ENCODE measurements around the gene ATP10A. TPM values are rescaled to one million over a fixed set of nuclear protein-coding genes. Genes with fewer than 3 reads are reported as not detected.

ATP10A gene
- total and polyA plus RNA-seq, 9 of the 15 experiments (the other 6 are each of a cell fraction or from before 2014, with no cell fraction given): 0.09 TPM; not detected in 8

DNA sequence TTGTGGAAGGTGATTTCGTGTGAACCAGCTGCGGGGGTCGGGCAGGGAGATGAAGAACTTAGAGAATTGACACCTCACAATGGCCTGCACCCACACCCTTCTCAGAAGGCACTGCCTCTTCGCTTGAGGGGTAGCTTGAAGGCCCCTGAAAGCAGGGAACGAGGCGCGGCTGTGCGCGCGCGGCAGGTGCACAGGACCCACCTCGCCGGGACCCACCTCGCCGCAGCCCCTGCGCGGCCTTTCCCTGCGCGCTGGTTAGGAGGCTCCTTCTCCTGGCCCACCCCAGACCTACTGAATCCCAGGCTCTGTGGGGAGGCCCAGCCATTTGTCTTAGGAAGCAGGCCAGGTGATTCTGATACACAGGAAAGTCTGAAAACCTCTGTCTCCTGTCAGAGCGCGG, 46.2 kb upstream of the ATP10A start:
- BruUV-seq (replicated peaks): no TSS peak
- 14% methylated on average over 20 of the region's 21 CpGs for WGBS (ENCODE audit: insufficient coverage, low coverage, missing lambda C conversion rate)
- Histone ChIP-seq H3K27me3 (ENCODE audit: control insufficient read depth in 2 of 2, insufficient read depth in 2 of 2, low read length in 2 of 2) (peaks cover 0 to 9% of the 10 kb centered on the region in 2 experiments; a peak in 1 of 5 replicates), H2AFZ (ENCODE audit: low read depth, low read length) (no peak overlapping the region), H4K20me1 (replicated peaks; ENCODE audit: control insufficient read depth, insufficient read depth, low read length) (no peaks in the 10 kb centered on the region), H3K4me1 (replicated peaks in 1 of 2; ENCODE audit: control insufficient read depth in 2 of 2, insufficient read depth in 2 of 2, low read length in 2 of 2) (no peaks in the 10 kb centered on the region), H3K79me2 (ENCODE audit: control insufficient read depth, insufficient read depth, low read length) (no peaks in the 10 kb centered on the region), H3K4me3 (no peak overlapping the region), H3K27ac (ENCODE audit: extremely low read depth, low read depth, low read length) (no peak overlapping the region), H3K9ac (ENCODE audit: insufficient read depth in 1 of 2, low read depth in 2 of 2, low read length in 2 of 2) (no peak overlapping the region), H3K9me1 (ENCODE audit: control insufficient read depth, insufficient read depth, low read length) (no peaks in the 10 kb centered on the region), H3K36me3 (ENCODE audit: control insufficient read depth, insufficient read depth, low read length) (no peaks in the 10 kb centered on the region), H3K9me3 (replicated peaks; ENCODE audit: control insufficient read depth, insufficient read depth, low read depth, low read length) (no peaks in the 10 kb centered on the region), H3K4me2 (ENCODE audit: insufficient read depth, low read length) (no peak overlapping the region)
- in situ Hi-C loops (cut with MboI) (no loop called here), intact Hi-C loops (cut with micrococcal nuclease) (no loop called here)
- POLR2A ChIA-PET: no interaction called here
- no peak for ATAC-seq
- no peak for DNase-seq (ENCODE audit: extremely low read depth in 1 of 4, low spot score in 3 of 4)
- no peak for FAIRE-seq
- TF ChIP-seq MCM5 (IDR thresholded peaks at IDR 0.05; ENCODE audit: low read depth) (no peak), ZNF511 (CRISPR knock-in tag; IDR thresholded peaks at IDR 0.05) (no peak), ETV1 (tag; conservative IDR thresholded peaks at IDR 0.05; ENCODE audit: low read depth) (no peak), SNRNP70 (optimal IDR thresholded peaks at IDR 0.05; ENCODE audit: low read depth, low read length) (no peak), NFE2 (IDR thresholded peaks at IDR 0.05; ENCODE audit: low read depth) (no peak), ZNF232 (CRISPR knock-in tag; IDR thresholded peaks at IDR 0.05) (no peak), ZNF444 (CRISPR knock-in tag; IDR thresholded peaks at IDR 0.05) (no peak), SREBF1 (IDR thresholded peaks at IDR 0.05; ENCODE audit: borderline replicate concordance, low read depth, low read length) (no peak), RCOR1 (IDR thresholded peaks at IDR 0.05; ENCODE audit: borderline replicate concordance in 1 of 2, low read depth in 2 of 2, low read length in 2 of 2) (no peak)
- TF ChIP-seq, protein P1, sequence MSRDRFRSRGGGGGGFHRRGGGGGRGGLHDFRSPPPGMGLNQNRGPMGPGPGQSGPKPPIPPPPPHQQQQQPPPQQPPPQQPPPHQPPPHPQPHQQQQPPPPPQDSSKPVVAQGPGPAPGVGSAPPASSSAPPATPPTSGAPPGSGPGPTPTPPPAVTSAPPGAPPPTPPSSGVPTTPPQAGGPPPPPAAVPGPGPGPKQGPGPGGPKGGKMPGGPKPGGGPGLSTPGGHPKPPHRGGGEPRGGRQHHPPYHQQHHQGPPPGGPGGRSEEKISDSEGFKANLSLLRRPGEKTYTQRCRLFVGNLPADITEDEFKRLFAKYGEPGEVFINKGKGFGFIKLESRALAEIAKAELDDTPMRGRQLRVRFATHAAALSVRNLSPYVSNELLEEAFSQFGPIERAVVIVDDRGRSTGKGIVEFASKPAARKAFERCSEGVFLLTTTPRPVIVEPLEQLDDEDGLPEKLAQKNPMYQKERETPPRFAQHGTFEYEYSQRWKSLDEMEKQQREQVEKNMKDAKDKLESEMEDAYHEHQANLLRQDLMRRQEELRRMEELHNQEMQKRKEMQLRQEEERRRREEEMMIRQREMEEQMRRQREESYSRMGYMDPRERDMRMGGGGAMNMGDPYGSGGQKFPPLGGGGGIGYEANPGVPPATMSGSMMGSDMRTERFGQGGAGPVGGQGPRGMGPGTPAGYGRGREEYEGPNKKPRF (IDR thresholded peaks at IDR 0.05; ENCODE audit: low read depth, low read length): no peak
- TF ChIP-seq, protein P2, sequence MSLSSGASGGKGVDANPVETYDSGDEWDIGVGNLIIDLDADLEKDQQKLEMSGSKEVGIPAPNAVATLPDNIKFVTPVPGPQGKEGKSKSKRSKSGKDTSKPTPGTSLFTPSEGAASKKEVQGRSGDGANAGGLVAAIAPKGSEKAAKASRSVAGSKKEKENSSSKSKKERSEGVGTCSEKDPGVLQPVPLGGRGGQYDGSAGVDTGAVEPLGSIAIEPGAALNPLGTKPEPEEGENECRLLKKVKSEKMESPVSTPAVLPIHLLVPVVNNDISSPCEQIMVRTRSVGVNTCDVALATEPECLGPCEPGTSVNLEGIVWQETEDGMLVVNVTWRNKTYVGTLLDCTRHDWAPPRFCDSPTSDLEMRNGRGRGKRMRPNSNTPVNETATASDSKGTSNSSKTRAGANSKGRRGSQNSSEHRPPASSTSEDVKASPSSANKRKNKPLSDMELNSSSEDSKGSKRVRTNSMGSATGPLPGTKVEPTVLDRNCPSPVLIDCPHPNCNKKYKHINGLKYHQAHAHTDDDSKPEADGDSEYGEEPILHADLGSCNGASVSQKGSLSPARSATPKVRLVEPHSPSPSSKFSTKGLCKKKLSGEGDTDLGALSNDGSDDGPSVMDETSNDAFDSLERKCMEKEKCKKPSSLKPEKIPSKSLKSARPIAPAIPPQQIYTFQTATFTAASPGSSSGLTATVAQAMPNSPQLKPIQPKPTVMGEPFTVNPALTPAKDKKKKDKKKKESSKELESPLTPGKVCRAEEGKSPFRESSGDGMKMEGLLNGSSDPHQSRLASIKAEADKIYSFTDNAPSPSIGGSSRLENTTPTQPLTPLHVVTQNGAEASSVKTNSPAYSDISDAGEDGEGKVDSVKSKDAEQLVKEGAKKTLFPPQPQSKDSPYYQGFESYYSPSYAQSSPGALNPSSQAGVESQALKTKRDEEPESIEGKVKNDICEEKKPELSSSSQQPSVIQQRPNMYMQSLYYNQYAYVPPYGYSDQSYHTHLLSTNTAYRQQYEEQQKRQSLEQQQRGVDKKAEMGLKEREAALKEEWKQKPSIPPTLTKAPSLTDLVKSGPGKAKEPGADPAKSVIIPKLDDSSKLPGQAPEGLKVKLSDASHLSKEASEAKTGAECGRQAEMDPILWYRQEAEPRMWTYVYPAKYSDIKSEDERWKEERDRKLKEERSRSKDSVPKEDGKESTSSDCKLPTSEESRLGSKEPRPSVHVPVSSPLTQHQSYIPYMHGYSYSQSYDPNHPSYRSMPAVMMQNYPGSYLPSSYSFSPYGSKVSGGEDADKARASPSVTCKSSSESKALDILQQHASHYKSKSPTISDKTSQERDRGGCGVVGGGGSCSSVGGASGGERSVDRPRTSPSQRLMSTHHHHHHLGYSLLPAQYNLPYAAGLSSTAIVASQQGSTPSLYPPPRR (CRISPR knock-in tag; IDR thresholded peaks at IDR 0.05; ENCODE audit: borderline replicate concordance): no peak
- CTCF ChIA-PET (ENCODE audit: low intra/inter-chr PET ratio): no interaction called here
